ENCODE data around the gene C1QC.

DNA sequence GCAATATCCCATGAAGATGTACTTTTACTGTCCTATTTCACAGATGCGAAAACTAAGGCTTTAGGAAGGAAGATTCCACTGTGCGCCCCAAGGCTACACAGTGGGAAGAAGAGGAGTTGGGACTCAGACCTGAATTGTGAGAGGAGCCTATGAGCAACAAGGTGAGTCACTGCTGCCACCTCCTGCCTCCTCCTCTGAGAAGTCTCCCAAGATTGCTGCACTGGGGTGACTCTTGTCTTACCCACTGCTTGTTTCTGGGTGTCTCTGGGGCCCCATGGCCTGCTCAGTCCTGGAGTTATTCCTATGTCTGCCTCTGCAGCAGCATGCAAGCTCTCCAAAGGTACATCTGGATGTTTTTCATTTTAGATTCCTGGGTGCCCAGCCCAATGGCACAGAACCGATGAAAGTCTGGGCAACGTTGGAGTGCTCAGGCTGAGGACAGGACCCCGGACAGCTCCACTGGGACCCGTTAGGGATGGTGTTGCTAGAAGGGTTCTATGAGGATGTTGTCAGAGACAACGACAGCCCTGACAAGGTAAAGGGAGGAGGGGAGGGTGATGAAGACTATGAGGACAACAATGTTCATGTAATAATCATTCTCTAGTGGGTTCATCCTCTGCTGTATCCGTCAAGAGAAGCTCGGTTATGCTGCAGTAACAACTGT is 18.0 kb upstream of the C1QC start:
- TF ChIP-seq POLR2AphosphoS5 (IDR thresholded peaks at IDR 0.05): no peak
- TF ChIP-seq, protein P1, sequence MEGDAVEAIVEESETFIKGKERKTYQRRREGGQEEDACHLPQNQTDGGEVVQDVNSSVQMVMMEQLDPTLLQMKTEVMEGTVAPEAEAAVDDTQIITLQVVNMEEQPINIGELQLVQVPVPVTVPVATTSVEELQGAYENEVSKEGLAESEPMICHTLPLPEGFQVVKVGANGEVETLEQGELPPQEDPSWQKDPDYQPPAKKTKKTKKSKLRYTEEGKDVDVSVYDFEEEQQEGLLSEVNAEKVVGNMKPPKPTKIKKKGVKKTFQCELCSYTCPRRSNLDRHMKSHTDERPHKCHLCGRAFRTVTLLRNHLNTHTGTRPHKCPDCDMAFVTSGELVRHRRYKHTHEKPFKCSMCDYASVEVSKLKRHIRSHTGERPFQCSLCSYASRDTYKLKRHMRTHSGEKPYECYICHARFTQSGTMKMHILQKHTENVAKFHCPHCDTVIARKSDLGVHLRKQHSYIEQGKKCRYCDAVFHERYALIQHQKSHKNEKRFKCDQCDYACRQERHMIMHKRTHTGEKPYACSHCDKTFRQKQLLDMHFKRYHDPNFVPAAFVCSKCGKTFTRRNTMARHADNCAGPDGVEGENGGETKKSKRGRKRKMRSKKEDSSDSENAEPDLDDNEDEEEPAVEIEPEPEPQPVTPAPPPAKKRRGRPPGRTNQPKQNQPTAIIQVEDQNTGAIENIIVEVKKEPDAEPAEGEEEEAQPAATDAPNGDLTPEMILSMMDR (IDR thresholded peaks at IDR 0.05): no peak
- TF ChIP-seq POLR2A (IDR thresholded peaks at IDR 0.05): no peak

Data from sigmoid colon (tissue), 4 donors.